Fibroblast of lung (primary cell): ENCODE results near the gene AFF2.

Source experiments
- EZH2 ChIP-seq: IDR thresholded peaks from 2 replicates; pipeline ENCODE4 v1.5.1; 2012; ENCODE audit warnings: low read length, control low read depth, mild to moderate bottlenecking; ENCODE audit errors: missing control alignments
- TF ChIP-seq, protein P1 (sequence below), 2 donors: IDR thresholded peaks in 1 of 2; conservative IDR thresholded peaks in 1 of 2; 1 replicate in 1 of 2; 2 replicates in 1 of 2; pipeline ENCODE4 v1.5.1; 2011 to 2012; ENCODE audit warnings: low read length in 2 of 2, control low read depth in 1 of 2, inconsistent platforms in 1 of 2, low read depth in 1 of 2, mild to moderate bottlenecking in 1 of 2

DNA sequence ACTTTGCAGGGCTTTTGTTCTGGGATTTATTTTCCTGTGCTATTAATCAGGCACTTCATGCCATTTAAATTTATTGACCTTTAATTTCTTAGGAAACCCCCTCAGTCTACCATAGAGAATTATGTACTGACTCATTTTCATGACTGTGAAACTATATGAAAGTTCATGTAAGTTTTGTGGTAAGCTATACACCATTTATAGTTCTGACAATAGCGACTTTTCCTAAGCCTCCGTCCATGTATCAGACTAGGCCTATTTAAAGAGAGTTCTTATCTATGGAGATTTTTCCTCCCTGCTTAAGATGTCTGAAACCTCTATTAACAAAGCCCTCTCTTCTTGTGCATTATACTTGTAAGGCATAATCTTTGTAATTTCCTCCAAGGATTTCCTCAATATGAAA, 111.6 kb downstream of the AFF2 start:
- TF ChIP-seq EZH2 = no peak
- TF ChIP-seq, protein P1, sequence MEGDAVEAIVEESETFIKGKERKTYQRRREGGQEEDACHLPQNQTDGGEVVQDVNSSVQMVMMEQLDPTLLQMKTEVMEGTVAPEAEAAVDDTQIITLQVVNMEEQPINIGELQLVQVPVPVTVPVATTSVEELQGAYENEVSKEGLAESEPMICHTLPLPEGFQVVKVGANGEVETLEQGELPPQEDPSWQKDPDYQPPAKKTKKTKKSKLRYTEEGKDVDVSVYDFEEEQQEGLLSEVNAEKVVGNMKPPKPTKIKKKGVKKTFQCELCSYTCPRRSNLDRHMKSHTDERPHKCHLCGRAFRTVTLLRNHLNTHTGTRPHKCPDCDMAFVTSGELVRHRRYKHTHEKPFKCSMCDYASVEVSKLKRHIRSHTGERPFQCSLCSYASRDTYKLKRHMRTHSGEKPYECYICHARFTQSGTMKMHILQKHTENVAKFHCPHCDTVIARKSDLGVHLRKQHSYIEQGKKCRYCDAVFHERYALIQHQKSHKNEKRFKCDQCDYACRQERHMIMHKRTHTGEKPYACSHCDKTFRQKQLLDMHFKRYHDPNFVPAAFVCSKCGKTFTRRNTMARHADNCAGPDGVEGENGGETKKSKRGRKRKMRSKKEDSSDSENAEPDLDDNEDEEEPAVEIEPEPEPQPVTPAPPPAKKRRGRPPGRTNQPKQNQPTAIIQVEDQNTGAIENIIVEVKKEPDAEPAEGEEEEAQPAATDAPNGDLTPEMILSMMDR (conservative IDR thresholded peaks at IDR 0.05 in 1 of 2, IDR thresholded peaks at IDR 0.05 in 1 of 2; ENCODE audit: low read depth in 1 of 2, low read length in 2 of 2) = no peak
